HG02623 (cell line): ENCODE data around the gene PHLPP1.

Source experiments
- ATAC-seq: cut with Tn5 transposase; IDR thresholded peaks from one replicate; pipeline ENCODE4 v1.9.1; 2021; ENCODE audit warnings: moderate library complexity; ENCODE audit not compliant: unreplicated experiment

The PHLPP1 gene

DNA sequence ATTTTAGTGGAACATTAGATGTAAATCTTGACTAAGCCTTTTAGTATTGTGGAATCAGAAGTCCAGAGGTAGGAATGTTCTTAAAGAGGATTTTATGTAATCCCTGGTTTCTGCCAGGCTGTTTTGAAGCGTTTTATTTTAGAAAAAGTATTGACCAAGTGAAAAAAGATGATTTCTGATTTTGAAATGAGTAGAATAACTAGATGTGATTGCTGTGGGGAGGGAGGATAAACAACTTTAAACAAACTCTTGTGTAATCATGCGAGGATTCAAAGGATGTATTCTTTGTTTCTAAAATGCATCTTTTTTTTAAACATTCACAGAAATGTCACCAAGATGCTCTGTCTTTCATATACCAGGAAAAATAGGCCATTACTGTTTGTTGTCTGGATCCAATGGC is 53.9 kb downstream of the PHLPP1 start:
- ATAC-seq: no peak

DNA sequence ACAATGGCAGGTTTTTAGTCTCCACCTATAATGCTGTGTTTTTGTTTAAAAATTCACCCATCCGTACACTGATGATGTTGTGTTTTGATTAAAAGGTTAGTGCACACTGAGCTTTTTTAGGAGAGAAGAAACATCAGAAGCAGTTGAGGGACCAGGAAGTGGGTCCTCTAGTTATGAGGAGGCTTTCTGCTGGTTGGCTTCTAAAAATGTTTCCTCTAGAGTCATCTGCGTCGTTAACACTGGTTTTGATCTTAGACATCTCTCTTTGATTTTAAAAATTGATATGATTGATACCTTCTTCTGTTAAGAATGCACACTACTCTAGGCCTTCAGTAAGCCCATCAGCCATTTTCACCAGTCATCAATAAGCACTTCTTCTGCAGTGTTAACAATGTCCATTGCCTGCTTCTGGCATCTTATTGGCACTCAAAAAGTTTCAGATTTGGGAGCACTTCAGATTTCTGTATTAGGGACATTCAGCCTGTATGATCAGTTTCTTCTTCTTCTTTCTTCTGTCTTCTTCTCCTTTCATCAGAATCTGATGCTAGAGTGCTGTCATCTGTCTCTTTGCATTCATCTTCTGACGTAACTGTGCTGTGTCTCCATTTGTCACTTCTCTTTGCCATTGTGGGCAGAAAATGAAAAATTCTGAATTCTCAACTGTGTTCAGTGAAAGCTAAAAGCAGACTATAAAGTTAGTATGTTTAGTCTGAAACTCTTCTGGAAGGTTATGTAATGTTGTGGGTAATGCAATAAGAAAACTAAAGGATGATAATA is 56.3 kb downstream of the PHLPP1 start:
- peak; percentile 61 for ATAC-seq

DNA sequence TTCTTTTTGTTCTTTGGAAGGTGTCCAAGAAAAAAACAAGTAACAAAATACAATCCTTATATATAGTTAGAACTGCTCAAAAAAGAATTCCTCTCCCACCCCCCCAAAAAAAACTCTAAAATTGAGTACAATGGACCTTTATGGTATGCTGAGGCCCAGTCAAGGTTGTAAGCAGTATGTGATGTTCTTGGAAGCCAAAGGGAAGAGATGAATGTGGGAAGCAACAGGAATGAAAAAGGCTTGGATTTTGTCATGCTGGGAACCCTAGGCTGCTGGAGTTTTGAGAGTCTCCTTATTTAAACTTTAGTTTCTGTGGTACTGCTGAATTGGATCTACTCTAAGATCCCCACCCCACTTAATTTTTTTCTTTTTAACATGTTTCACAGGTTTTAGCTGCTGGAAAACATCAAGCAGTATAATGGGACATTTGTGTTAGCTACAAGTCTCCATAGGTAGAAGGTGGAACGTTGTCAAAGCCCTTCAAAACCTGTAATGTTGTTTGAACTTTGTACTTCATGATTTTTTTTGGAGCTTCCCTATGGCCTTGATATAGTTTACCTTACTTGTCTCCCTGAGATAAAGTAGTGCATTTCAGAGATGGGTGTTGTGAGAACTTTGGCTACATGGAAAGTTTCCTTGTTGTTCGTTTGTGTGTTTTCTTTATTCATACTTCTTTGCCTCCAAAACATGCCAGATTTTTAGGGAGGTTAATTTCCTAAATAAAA is 57.7 kb downstream of the PHLPP1 start:
- no peak for ATAC-seq

DNA sequence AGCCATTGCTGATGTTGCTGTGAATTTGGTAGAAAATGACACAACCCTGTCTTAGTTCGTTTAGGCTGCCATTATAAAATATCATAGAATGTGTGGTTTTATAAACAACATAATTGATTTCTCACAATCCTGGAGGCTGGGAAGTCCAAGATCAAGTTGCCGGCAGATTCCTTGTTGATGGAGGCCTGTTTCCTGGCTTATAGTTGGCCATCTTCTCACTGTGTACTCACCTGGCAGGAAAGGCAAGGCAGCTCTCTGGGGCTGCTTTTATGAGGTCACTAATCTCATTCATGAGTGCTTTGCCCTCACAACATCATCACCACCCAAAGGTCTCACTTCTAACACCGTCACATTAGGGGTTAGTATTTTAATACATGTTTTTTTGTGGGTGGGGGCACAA is 58.4 kb downstream of the PHLPP1 start:
- no peak for ATAC-seq

DNA sequence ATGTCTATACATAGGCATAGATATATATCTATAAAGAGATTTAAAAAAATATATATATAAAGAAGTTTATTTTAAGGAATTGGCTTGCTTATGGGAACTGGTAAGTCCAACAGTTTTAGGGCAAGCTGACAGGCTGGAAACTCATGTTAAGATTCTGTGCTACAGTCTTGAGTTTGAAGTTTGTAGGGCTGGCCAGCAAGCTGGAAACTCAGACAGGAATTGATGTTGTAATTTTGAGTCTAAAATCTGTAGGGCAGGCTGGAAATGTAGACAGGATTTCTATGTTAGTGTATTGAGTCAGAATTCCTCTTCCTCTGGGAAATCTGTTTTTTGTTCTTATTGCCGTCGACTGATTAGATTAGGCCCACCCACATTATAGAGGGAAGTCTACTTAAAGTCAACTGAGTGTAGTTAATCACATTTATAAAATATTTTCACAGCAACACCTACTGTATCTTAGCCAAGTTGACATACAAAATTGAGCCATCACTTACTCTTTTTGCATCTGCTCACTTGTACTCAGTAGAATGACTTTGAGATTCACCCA is 60.8 kb downstream of the PHLPP1 start:
- no peak for ATAC-seq

DNA sequence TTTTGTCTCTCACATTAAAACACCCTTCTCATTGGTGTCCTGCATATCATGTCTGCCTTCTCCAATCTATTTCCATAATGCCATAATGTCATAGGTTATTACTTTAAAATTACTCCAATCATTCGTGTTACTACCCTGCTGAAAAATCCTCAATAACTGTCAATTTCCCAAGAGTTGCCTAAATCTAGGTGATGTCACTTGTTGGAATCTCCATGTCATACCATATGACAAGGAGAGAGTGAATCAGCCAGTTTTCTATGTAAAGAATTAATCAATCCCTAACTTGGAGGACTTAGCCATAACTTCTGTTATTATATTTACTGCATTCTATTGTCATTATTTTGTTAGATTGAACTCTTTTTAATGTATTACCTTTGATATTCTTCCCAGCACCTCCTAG is 62.5 kb downstream of the PHLPP1 start:
- ATAC-seq: no peak

DNA sequence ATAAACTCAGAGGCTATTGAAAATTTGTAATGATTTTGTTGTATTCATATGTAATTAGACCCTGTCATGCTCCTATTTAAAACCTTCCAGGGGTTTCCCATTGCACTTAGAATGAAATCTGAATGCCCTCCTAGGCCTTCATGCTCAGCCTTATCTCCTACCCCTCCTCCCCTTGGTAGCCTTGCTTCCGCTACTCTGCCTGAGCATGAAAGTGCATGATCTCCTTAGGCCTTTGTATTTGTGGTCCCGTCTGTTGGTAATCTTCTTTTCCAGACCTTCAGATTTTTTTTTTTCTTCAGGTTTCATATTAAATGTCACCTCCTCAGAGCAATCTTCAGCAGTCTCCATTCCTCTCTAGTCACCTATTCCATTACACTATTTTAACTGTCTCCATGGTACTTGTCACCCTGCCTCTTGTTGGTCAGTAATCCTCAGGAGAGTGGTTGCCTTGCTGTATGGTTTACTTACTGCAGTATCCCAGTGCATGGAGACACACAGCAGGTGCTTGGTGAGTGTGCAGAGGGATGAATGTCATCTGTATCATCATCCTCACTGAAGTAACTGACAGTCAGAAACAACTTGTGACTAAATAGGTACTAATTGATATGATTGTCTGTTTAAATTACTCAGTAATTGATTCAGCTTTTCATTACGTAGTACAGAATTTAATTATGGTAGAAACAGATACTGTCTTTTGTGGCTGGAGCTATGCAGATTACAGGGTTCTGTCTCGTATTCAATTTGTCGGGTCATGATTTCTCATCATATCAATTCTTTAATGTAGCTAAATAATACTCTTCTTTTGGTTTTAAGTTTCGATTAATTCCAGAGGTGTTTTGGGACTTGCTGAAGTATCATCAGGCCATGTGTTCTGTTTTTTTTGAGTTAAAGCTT is 63.9 kb downstream of the PHLPP1 start:
- ATAC-seq: no peak

DNA sequence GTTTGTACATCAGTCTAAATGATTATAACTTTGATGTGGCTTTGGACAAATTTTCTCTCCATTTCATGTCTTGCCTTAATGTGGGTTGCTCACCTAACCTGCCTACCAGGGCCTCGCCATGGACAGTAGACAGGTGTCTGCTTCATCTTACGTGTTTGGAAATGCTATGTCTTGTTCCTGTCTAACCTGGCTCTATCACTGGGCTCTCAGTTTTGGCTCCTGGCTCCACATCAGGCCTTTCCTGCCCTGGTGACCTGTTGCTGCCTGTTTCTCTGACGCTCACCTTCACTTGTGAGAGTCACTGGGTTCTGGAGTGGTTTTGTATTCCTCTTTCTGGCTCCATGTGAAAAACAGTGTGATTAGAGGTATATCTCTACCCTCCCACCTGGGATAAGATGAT is 65.9 kb downstream of the PHLPP1 start:
- no peak for ATAC-seq

DNA sequence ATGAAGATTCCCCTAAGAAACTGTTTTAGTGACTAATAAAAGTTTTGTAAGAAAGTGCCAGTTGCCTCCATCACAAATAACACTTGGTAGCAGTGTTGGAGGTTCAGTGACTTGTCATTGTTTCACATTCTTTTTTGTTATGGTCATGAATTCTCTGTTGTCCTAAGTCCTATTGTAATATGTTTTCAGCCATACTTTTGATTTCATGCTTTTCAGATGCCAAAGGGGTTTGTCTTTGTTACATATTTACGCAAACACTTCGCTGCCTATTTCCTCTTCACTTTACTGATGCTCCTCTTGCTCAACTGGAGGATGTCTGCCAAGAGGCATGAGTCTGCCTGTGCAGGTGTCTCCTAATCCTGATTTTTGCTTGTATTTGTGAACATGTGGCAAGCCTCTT is 66.6 kb downstream of the PHLPP1 start:
- ATAC-seq: no peak

DNA sequence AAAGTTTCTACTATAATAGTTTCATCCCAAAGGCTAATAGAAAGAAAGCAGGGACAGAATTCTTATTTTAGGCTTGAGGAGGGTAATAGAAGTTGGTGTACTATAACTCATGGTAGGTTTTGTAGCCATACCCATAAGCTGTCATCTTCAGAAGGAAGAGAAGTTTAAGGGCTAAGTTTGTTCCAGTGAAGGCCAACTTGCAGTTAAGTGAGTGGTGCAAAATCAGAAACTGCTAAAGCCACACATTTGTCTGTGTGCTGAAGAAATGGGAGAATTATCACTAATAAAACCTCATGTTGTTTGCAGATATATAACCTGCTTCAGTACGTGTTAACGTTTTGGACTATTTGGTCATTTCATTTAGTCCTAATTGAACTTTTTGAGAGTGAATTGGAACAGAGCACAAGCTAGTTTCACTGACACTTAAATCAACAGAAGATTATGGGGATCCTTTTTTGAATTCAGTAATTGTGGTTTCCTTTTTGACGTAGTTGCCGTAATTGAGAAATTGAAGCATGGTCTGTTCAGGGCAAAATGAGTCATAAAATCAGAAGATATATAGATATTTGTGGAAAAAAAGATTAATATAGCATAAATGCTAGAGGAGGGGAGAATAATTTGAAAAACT is 69.1 kb downstream of the PHLPP1 start:
- ATAC-seq: no peak

DNA sequence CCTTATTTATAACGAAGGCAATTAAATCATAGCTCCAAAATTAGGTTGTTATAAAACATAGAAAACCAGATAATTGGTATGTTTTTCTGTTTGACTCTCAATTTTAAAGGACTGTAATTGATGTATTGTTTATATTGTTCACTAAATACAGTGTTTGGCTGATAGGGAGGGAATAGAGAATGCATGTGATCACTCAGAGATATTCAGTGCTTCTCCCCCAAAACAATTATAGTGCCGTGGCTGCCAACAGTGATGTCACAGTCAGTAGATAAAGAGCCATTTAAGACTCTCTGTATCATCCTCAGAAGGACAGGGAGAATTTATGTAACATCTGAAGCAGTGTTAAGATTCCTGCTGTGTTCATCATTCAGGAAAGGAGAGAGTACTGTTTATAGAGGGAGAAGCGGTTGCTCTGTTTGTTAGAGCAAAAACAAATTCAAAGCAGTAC is 69.6 kb downstream of the PHLPP1 start:
- ATAC-seq: no peak

DNA sequence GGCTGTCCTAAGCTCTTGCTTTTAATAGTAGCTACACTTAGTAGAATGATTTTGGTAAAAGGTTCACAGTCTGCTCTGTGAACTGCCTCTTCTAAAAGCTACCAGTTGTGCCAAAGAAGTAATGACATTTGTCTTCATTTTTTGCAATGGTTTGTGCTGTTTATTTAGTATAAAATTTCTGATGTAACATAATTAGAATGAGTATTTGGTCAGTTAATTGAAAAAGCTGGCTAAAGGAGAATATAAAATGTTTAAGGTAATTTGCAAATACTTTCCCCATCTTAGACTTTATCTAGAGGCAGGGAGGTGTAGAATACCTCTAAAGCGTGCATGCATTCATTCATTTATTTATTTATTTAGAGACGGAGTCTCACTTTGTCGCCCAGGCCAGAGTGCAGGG is 71.3 kb downstream of the PHLPP1 start:
- no peak for ATAC-seq

DNA sequence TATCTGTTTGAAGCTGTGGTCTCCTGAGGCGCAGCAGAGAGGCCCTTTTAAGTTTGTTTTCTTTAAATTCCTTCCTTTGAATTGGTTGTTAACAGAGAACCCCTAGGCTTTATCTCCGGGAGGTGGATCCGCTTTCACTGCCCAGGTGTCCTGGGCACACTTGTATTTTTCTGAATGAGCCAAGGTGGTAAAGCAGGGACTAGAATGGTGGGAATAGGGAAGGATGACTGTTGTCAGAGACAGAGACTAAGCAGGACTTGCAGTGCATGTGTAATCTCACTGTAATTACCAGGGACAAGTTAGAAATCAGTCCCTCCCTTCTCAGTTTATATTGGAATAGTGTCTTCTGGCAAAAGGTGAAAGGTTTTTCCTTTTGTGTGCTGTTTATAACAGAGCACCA is 72.8 kb downstream of the PHLPP1 start:
- no peak for ATAC-seq

DNA sequence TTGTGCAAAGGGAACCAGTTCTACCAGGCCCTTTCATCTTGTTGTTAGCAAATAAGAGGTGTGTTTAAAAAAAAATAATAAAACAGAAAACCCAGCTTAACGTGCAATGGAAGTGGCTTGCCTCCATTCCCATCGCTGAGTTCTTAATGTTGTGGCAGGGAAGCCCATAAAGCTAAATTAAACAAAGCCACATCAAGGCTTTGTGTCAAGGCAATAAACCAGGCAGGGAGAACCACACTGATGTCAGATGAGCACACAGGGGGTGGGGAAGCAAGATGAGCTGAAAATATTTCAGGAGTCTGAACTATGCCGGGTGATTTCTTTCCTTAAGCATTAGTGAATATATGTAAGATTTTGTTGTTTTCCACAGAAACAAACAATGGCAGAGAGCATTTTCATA is 73.5 kb downstream of the PHLPP1 start:
- no peak for ATAC-seq

DNA sequence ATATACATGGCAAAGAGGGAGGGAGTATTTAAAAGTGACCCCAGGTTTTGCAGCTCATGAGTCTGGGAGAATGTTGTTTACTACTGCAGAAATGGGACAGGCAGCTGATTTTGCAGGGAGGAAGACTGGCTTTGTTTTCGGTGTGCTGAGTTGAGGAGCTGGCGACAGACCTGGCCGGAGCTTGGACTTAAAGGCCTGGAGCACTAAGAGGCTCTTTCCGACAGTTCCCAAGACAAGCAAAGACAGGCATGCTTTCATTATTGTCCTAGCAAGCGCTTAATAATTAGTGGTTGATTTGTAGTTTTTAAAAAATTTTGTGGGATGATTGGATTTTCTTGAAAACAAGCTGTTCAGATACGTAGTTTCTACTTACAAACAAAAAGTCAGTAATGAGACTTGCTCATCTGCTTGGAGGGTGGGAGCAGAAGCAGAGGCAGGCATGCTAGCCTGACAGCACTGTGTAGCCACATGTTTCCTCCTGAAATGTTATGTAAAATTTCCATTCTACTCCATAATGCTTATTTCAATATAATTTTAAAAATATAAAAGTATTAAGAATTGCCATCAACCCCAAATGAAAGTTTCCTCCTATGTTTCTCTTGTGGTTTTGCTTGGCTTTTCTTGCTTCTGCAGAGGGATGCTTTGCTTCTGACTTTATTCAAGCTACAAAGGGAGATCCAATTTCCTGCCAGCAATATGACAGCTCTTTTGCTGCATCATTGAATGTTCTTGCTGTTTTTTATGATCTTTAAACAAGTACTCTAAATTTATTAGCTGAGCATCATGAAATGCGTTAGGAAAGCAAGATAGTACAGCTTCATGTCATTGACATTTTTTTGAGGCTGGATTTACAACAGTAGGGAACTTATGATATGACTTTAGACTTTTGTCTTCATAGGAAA is 75.8 kb downstream of the PHLPP1 start:
- no peak for ATAC-seq

DNA sequence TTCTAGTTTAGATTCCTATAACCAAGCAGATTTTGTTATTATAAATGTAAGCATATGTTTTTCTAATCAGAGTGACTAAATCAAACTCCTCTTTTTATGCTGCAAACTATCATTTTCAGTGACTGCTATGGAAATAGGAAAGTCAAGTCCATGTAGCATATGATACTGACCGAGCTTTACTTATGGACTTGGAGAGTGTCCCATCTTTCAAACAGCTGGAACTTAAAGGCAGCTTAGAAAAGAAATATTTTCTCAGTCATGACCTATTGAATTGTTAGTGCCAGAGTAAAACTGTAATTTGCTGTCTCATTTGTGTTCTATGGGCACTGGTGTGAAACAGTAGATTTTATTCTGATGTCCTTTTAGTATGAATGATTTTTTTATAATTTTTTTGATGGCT is 76.7 kb downstream of the PHLPP1 start:
- no peak for ATAC-seq

DNA sequence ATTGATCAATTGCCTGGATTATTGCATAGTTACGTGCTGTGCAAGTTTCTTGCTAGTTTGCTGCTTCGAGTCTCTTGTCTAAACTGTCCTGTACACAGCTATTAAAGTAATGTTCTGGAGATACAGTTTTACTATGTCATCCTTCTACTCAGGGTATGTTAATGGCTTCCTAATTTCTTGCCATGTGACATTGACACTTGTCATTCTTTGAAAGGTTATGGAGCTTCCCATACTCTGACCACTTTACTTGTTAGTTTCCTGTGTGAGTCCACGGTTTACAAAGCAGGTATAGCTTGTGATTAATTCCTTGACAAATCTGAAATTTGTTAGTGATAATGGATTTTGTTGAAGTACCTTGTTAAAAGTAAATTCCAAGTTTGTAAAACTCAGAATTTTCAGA is 80.5 kb downstream of the PHLPP1 start:
- ATAC-seq: no peak

DNA sequence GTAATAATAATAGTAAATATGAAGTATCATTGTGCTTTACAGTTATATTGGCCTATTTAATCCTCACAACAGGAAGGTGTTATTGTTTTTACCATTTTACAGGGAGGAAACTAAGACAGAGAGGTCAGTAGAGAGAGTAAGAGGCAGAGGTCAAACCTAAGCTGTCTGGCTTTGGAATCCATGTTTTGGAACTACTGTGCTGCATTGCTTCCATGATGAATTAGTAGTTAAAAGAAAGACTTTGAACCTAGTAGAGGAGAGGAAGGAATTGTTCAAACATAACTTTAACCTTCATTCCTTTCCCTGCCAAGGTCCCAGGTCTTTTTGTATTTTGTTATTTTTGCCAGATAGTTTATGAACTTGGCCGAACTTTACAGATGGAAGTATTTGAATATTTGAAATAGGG is 80.9 kb downstream of the PHLPP1 start:
- no peak for ATAC-seq

DNA sequence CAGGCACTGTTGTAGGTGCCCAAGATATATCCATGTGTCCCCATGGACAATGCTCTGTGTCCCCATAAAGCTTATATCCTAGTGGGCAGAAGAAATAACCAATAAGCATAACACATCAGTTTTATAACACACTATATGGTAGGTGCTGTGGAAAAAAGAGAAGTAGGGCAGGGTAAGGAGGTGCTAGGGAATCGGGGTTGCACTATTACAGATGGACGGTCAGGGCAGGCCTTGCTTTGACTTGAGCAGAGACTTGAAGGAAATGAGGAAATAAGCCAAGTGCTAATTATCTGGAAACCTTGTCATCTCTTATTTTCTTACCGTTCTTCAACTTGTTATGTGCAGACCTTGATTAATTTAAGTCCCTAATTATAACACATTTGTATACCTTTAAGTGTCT is 82.0 kb downstream of the PHLPP1 start:
- ATAC-seq: no peak

DNA sequence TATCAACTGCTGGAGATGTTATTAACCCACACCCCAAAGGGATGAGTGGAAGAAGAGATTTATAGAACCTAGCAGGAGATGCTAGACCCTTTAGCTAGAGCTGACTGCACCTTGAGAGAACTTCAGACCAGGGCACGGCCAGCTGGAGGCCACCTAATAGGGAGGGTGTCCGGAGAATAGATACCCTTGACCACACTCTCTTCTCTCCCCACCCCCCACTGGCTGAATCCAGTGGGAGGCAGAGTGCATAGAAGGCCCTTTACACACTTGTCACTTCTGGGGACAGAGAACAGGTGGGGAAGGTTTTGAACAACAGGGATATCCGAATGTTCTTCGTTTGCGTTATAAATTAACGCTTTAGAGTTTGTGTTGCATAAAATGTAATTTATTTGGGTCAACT is 84.6 kb downstream of the PHLPP1 start:
- no peak for ATAC-seq
